Measurements from ENCODE around the gene HNRNPUL1. TPM values are rescaled to one million over a fixed set of nuclear protein-coding genes. Genes with fewer than 3 reads are reported as not detected.

HNRNPUL1 gene
- total and polyA plus RNA-seq, 4 experiments from 2014 or later, result 37.8 to 300 (median 205) TPM

DNA sequence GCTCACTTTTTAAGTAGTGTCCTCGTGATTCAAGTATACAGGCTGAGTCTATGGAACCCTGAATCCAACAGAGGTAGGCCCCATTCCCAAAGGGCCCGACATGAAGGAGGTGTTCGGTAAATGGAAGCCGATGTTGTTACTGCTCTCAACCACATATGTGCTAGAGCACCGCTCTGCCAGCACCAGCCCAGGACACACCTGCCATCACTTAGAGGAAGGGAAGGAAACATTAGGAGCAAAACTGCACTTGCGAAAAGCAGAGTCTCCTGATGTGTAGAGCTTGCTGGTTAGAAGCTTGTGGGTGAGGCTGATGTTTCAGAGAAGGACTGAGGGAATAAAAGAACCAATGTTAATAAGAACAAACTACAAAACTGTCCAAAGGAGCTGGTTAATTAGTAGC, 36.4 kb downstream of the HNRNPUL1 start:
- peaks cover 0 to 4% (median 0%) of the 10 kb centered on the region in 8 donors for H3K9me3 Mint-ChIP-seq
- Histone ChIP-seq H3K9me3 (ENCODE audit: control insufficient read depth in 1 of 2, low read length in 2 of 2) (no peaks in the 10 kb centered on the region), H3K27me3 (ENCODE audit: insufficient read depth, low read length) (no peaks in the 10 kb centered on the region), H3K4me3 (ENCODE audit: low read length in 2 of 2) (no peak overlapping the region), H3K4me1 (ENCODE audit: insufficient read depth, low read length) (peaks cover 100% of the 10 kb centered on the region), H3K36me3 (ENCODE audit: insufficient read depth, low read length) (peaks cover 71% of the 10 kb centered on the region), H3K27ac (ENCODE audit: low read depth, low read length) (peak overlapping the region; percentile 76)
- no peaks in the 10 kb centered on the region for H3K27me3 Mint-ChIP-seq
- ChIA-PET POLR2A (ENCODE audit: partially characterized antibody) (interaction anchor here (1.0 to 26.9 kb wide), 9 partner anchors 8 to 76 kb away, joined by 3 to 711 read pairs (median 20); partner anchors contain the start of genes CCDC97, HNRNPUL1 and TGFB1), CTCF (ENCODE audit: partially characterized antibody) (interaction anchor here (0.9 to 12.4 kb wide), 4 partner anchors 8 to 96 kb away, joined by 4 to 165 read pairs (median 6); partner anchors contain the start of gene HNRNPUL1)
- DNase-seq, result no peak
- H3K4me3 Mint-ChIP-seq, result peak overlapping the region in 6 of 8 donors; percentile 32 to 85 (median 68)
- intact Hi-C loops (cut with micrococcal nuclease), result loop anchor here (1.0 kb wide), 1 partner anchor 8 kb away; no protein-coding TSS in a partner anchor
- peaks cover 78 to 100% (median 90%) of the 10 kb centered on the region in 4 donors for H3K4me1 Mint-ChIP-seq
- peaks cover 71 to 99% of the 10 kb centered on the region in 2 donors for H3K36me3 Mint-ChIP-seq
- H3K27ac Mint-ChIP-seq, result peak overlapping the region; percentile 95 to 100 (median 99)

DNA sequence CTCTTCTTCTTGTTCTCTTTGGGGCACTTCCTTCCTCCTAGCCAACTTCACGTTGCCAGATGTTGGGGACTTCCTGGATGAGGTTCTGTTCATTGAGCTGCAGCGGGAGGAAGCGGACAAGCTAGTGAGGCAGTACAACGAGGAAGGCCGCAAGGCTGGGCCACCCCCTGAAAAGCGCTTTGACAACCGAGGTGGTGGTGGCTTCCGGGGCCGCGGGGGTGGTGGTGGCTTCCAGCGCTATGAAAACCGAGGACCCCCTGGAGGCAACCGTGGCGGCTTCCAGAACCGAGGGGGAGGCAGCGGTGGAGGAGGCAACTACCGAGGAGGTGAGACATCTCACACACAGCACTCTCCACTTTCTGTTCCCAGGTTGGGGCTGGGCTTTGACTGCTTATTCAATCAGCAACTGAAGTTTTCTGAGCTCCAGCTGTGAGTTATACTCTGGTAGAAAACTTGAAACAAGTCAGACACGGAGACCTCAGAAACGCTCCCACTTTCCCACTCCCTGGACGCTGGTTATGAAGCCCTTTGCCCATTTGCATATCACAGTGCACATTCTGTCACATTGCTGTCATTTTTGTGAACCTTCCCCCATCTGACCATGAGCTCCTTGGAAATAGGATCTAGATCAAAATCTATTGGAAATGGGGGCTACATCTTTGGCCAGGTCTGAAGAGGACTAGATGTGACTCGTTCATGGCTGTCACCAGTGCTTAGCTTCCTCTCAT, 38.6 kb downstream of the HNRNPUL1 start:
- peak overlapping the region; percentile 77 to 100 (median 90) for H3K4me3 Mint-ChIP-seq
- no peaks in the 10 kb centered on the region for H3K27me3 ChIP-seq (ENCODE audit: insufficient read depth, low read length)
- peaks cover 100% of the 10 kb centered on the region for H3K4me1 ChIP-seq (ENCODE audit: insufficient read depth, low read length)
- POLR2A ChIA-PET (ENCODE audit: partially characterized antibody), result interaction anchor here (0.8 to 26.9 kb wide), 13 partner anchors 10 to 246 kb away, joined by 3 to 711 read pairs (median 5); partner anchors contain the start of genes B9D2, HNRNPUL1 and TGFB1
- H3K9me3 ChIP-seq (ENCODE audit: control insufficient read depth in 1 of 2, low read length in 2 of 2), result no peaks in the 10 kb centered on the region
- H3K36me3 ChIP-seq (ENCODE audit: insufficient read depth, low read length), result peaks cover 57% of the 10 kb centered on the region
- H3K9me3 Mint-ChIP-seq, result peaks cover 0 to 3% (median 0%) of the 10 kb centered on the region in 8 donors
- CTCF ChIA-PET (ENCODE audit: partially characterized antibody), result interaction anchor here (0.6 to 12.4 kb wide), 10 partner anchors 10 to 483 kb away, joined by 3 to 165 read pairs (median 4); partner anchors contain the start of gene HNRNPUL1
- peaks cover 70 to 100% (median 90%) of the 10 kb centered on the region in 4 donors for H3K4me1 Mint-ChIP-seq
- peak; percentile 60 to 86 (median 71) for DNase-seq
- H3K36me3 Mint-ChIP-seq, result peaks cover 69 to 94% of the 10 kb centered on the region in 2 donors
- intact Hi-C loops (cut with micrococcal nuclease), result no loop called here
- peak overlapping the region; percentile 18 to 41 for H3K4me3 ChIP-seq (ENCODE audit: low read length in 2 of 2)
- no peaks in the 10 kb centered on the region for H3K27me3 Mint-ChIP-seq
- peak overlapping the region; percentile 97 to 100 (median 99) for H3K27ac Mint-ChIP-seq
- peak overlapping the region; percentile 76 for H3K27ac ChIP-seq (ENCODE audit: low read depth, low read length)

DNA sequence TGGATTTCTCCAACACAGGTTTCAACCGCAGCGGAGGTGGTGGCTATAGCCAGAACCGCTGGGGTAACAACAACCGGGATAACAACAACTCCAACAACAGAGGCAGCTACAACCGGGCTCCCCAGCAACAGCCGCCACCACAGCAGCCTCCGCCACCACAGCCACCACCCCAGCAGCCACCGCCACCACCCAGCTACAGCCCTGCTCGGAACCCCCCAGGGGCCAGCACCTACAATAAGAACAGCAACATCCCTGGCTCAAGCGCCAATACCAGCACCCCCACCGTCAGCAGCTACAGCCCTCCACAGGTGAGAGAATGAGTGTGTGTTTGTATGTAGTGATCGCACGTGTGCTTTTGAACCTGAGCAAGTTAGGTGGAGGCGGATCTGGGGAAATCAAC, 39.8 kb downstream of the HNRNPUL1 start:
- H3K4me3 ChIP-seq (ENCODE audit: low read length in 2 of 2), result peak overlapping the region in 1 of 2 donors; percentile 41
- Mint-ChIP-seq H3K9me3 (peaks cover 0 to 7% (median 0%) of the 10 kb centered on the region in 8 donors), H3K27me3 (no peaks in the 10 kb centered on the region), H3K27ac (peak overlapping the region; percentile 97 to 100 (median 99)), H3K36me3 (peaks cover 63 to 88% of the 10 kb centered on the region in 2 donors), H3K4me3 (peak overlapping the region; percentile 77 to 100 (median 90)), H3K4me1 (peaks cover 70 to 100% (median 90%) of the 10 kb centered on the region in 4 donors)
- POLR2A ChIA-PET (ENCODE audit: partially characterized antibody), result interaction anchor here (1.1 to 26.9 kb wide), 10 partner anchors 14 to 129 kb away, joined by 3 to 711 read pairs (median 20); partner anchors contain the start of genes B9D2, CYP2S1, HNRNPUL1 and TGFB1
- H3K9me3 ChIP-seq (ENCODE audit: control insufficient read depth in 1 of 2, low read length in 2 of 2), result no peaks in the 10 kb centered on the region
- H3K27ac ChIP-seq (ENCODE audit: low read depth, low read length), result peak overlapping the region; percentile 76
- peaks cover 100% of the 10 kb centered on the region for H3K4me1 ChIP-seq (ENCODE audit: insufficient read depth, low read length)
- H3K36me3 ChIP-seq (ENCODE audit: insufficient read depth, low read length), result peaks cover 51% of the 10 kb centered on the region
- intact Hi-C loops (cut with micrococcal nuclease), result no loop called here
- DNase-seq, result peak; percentile 52 to 72 (median 55)
- CTCF ChIA-PET (ENCODE audit: partially characterized antibody), result interaction anchor here (0.8 to 12.4 kb wide), 8 partner anchors 7 to 669 kb away, joined by 3 to 165 read pairs (median 12); partner anchors contain the start of gene HNRNPUL1
- no peaks in the 10 kb centered on the region for H3K27me3 ChIP-seq (ENCODE audit: insufficient read depth, low read length)

DNA sequence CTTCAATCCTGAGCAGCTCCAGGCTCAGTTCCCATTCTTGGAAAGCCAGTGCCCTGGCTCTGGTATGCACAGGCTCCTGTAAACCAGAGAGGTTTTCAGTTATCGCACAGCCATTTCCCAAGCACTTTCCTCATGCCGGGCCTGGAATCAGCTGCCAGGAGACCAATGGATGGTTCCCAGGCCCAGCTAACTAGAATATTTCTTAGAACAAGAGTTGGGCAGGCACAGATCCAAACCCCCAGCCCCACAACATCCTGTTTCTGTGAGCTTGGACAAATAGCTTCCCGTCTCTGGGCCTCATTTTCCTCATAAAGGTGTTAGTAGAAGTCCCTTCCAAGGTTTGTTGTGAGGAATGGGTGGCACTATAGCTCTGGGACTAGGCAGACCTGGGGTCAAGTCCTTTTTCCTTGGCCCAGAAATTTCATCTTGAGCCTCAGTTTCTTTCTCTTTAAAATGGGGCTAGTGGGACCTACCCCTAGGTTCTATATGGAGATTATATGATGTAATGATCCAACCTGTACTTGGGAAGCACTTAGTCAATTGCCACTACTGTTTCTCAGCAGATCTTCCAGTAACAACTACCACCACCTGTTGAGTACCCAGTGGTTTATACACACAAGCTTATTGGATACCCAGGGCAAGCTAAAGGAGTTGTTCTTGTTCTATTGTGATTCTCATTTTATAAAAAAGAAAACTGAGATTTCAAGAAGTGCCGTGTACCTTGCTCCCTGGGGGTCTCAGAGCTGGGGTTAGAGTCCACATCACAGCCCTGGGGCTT, 40.7 kb downstream of the HNRNPUL1 start:
- Histone ChIP-seq H3K4me1 (ENCODE audit: insufficient read depth, low read length) (peaks cover 98% of the 10 kb centered on the region), H3K4me3 (ENCODE audit: low read length in 2 of 2) (peak overlapping the region in 1 of 2 donors; percentile 41), H3K36me3 (ENCODE audit: insufficient read depth, low read length) (peaks cover 46% of the 10 kb centered on the region), H3K27ac (ENCODE audit: low read depth, low read length) (peak overlapping the region; percentile 76), H3K27me3 (ENCODE audit: insufficient read depth, low read length) (no peaks in the 10 kb centered on the region), H3K9me3 (ENCODE audit: control insufficient read depth in 1 of 2, low read length in 2 of 2) (no peaks in the 10 kb centered on the region)
- H3K27ac Mint-ChIP-seq, result peak overlapping the region; percentile 97 to 100 (median 99)
- DNase-seq, result no peak
- H3K4me3 Mint-ChIP-seq, result peak overlapping the region; percentile 77 to 100 (median 90)
- ChIA-PET CTCF (ENCODE audit: partially characterized antibody) (interaction anchor here (0.8 to 12.4 kb wide), 10 partner anchors 8 to 670 kb away, joined by 3 to 165 read pairs (median 8); partner anchors contain the start of genes B9D2 and HNRNPUL1), POLR2A (ENCODE audit: partially characterized antibody) (interaction anchor here (1.0 to 26.9 kb wide), 12 partner anchors 7 to 244 kb away, joined by 3 to 711 read pairs (median 7); partner anchors contain the start of genes B9D2, CYP2S1, HNRNPUL1 and TGFB1)
- H3K27me3 Mint-ChIP-seq, result no peaks in the 10 kb centered on the region
- intact Hi-C loops (cut with micrococcal nuclease), result loop anchor here (5.0 kb wide), 1 partner anchor 163 kb away; no protein-coding TSS in a partner anchor
- H3K4me1 Mint-ChIP-seq, result peaks cover 63 to 98% (median 85%) of the 10 kb centered on the region in 4 donors
- peaks cover 0 to 7% (median 0%) of the 10 kb centered on the region in 8 donors for H3K9me3 Mint-ChIP-seq
- peaks cover 54 to 81% of the 10 kb centered on the region in 2 donors for H3K36me3 Mint-ChIP-seq

DNA sequence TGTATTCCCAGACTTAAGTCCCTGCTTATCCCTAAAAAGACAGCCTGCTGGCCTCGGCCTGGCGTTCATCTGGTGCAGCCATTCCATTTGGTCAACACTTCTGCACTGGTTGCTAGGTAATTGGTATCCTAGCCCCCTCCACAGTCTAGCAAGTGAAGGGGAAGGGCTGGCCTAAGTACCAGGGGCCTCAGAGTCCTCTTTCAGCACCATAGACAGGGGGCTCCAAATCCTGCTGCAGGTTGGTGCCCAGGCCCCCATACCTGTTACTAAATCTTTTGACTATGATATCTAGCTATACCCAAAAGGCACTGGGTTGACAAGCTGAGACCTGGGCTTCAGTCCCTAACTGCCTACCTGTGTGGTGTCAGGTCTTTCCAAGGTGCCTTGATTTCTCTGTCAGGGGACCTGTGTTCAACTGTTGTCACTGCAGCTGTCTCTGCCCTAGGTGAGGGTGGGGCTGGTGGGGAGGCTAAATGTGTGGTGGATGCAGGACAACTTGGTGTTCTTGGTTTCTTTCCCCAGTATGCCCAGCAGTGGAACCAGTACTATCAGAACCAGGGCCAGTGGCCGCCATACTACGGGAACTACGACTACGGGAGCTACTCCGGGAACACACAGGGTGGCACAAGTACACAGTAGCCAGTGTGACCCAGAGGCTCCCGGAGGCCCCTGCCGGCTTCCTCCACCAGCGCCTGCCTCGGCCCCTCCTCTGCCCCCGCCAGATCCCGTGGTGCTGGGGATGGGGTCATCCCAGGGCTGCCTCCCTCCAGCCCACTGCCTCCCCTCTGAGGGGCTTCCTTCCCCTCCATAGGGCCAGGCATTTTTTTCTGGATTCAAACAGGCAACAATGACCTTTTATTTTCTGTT, 42.0 kb downstream of the HNRNPUL1 start:
- H3K9me3 ChIP-seq (ENCODE audit: control insufficient read depth in 1 of 2, low read length in 2 of 2), result no peaks in the 10 kb centered on the region
- Mint-ChIP-seq H3K9me3 (peaks cover 0 to 12% (median 0%) of the 10 kb centered on the region in 8 donors), H3K4me1 (peaks cover 58 to 98% (median 82%) of the 10 kb centered on the region in 4 donors), H3K27me3 (no peaks in the 10 kb centered on the region), H3K4me3 (peak overlapping the region; percentile 80 to 100 (median 97)), H3K36me3 (peaks cover 45 to 79% of the 10 kb centered on the region in 2 donors), H3K27ac (peak overlapping the region; percentile 97 to 100 (median 99))
- POLR2A ChIA-PET (ENCODE audit: partially characterized antibody), result interaction anchor here (0.9 to 26.9 kb wide), 17 partner anchors 8 to 643 kb away, joined by 3 to 711 read pairs (median 8); partner anchors contain the start of genes B9D2, DMAC2, HNRNPUL1 and RAB4B
- no peaks in the 10 kb centered on the region for H3K27me3 ChIP-seq (ENCODE audit: insufficient read depth, low read length)
- peaks cover 92% of the 10 kb centered on the region for H3K4me1 ChIP-seq (ENCODE audit: insufficient read depth, low read length)
- CTCF ChIA-PET (ENCODE audit: partially characterized antibody), result interaction anchor here (0.9 to 12.4 kb wide), 9 partner anchors 10 to 333 kb away, joined by 3 to 165 read pairs (median 5); partner anchors contain the start of genes B9D2 and HNRNPUL1
- peak overlapping the region; percentile 92 for H3K27ac ChIP-seq (ENCODE audit: low read depth, low read length)
- intact Hi-C loops (cut with micrococcal nuclease), result loop anchor here (5.0 kb wide), 1 partner anchor 164 kb away; no protein-coding TSS in a partner anchor
- DNase-seq, result peak in 1 of 5 donors; percentile 44
- peaks cover 35% of the 10 kb centered on the region for H3K36me3 ChIP-seq (ENCODE audit: insufficient read depth, low read length)
- peak overlapping the region in 1 of 2 donors; percentile 54 for H3K4me3 ChIP-seq (ENCODE audit: low read length in 2 of 2)

Data from CD4-positive, alpha-beta memory T cell (primary cell).